ENCODE data around the gene RTN4RL2. TPM values are rescaled to one million over a fixed set of nuclear protein-coding genes. Genes with fewer than 3 reads are reported as not detected.

The RTN4RL2 gene
- total RNA-seq, 1 donor from 2014 or later, result not detected

DNA sequence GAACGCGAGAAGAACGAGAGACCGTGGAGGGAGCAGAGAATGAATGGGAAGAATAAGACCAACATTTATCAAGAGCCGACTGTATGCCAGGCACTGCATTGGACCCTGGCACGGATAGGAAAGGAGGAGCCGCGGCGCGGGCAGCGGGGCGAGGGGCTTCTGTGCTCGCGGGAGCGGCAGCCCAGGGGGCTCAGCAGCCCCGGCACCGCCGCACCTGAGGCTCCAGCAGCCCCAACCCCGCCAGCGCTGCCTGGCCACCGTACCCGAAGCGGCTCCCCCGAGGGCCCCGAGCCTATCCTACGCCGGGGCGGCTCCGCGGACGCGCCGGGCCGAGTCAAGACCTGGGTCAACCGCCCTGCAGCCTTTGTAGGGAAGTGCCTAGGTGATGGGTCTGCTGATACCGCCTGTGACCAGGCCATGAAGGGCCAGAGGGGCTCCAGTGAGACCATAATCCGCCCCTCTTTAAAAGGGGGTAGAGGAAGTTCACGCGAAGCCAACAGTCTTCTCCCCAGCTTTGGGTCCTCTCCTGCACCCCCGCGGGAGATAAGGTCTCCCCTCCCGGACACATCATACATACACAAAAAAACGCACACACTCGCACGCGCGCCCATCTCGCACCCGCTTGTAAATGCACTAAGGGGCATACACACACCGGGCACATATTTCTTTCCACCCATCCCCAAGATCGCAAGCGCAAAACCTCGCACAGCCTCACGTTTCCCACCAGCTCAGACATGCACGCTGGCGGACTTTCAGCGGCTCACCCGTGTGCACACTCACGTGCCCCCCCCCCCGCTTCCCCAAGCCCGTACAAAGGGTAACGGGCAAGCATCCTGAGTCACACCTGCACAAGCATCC is 935 bp upstream of the RTN4RL2 start:
- H3K27me3 Mint-ChIP-seq (ENCODE audit: low read depth), result peaks cover 52% of the 10 kb centered on the region
- H3K36me3 Mint-ChIP-seq (ENCODE audit: low read depth), result no peaks in the 10 kb centered on the region
- intact Hi-C loops (cut with micrococcal nuclease), result loop anchor here (5.0 kb wide), 1 partner anchor 1683 kb away; the partner anchor contains the start of gene FAM111A
- H3K27ac Mint-ChIP-seq, result no peak overlapping the region
- peaks cover 22% of the 10 kb centered on the region for H3K4me1 Mint-ChIP-seq (ENCODE audit: low read depth)
- no peaks in the 10 kb centered on the region for H3K9me3 Mint-ChIP-seq
- DNase-seq (ENCODE audit: low spot score), result no peak
- H3K4me3 Mint-ChIP-seq (ENCODE audit: low read depth), result peak overlapping the region; percentile 82

DNA sequence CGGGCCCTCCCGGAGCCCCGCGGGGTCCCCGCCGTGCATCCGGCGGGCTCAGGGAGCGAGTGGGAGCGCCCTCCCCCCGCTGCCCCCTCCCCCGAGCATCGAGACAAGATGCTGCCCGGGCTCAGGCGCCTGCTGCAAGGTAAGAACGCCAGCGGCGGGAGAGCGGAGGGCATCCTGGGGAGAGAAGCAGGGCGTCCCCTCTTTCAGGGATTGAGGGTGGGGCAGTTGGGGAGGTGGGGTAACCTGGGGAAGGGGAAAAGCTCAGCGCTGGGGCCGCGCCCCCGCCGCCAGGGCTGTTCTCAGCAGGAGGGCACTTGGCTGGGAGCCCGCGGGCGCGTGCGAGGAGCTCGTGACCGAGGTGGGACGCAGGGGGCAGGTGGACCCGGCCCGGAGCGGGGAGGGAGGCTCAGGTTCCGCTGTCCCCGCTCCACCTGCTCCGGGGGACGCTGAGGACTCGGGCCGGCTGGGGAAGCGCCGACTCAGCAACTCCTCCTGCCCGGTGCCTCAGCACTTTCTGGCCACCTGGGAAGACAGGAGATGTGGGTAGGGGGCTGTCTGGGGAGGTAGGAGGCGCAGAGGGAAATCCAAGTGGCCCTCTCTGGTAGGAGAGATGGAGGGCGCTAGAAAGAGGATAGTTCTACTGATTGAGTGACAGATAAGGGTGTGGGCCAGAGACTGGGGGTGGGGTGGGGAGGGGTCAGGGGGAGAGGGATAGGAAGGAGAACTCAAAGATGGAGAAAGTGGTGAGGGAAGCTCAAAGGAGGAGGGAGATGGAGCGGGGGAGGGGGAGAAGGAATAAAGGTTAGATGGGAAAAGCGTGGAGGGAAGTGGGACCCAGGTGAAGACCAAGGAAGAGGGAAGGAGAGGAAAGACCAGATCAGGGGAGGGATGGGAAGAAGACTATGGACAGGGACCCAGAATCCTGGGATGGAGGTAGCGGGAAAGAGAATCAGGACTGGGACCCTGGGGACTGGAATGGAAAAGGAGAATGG is 726 bp downstream of the RTN4RL2 start:
- peak overlapping the region; percentile 37 for H3K4me3 Mint-ChIP-seq (ENCODE audit: low read depth)
- peaks cover 22% of the 10 kb centered on the region for H3K4me1 Mint-ChIP-seq (ENCODE audit: low read depth)
- H3K36me3 Mint-ChIP-seq (ENCODE audit: low read depth), result no peaks in the 10 kb centered on the region
- peaks cover 48% of the 10 kb centered on the region for H3K27me3 Mint-ChIP-seq (ENCODE audit: low read depth)
- H3K9me3 Mint-ChIP-seq, result no peaks in the 10 kb centered on the region
- DNase-seq (ENCODE audit: low spot score), result no peak
- intact Hi-C loops (cut with micrococcal nuclease), result no loop called here
- H3K27ac Mint-ChIP-seq, result no peak overlapping the region

DNA sequence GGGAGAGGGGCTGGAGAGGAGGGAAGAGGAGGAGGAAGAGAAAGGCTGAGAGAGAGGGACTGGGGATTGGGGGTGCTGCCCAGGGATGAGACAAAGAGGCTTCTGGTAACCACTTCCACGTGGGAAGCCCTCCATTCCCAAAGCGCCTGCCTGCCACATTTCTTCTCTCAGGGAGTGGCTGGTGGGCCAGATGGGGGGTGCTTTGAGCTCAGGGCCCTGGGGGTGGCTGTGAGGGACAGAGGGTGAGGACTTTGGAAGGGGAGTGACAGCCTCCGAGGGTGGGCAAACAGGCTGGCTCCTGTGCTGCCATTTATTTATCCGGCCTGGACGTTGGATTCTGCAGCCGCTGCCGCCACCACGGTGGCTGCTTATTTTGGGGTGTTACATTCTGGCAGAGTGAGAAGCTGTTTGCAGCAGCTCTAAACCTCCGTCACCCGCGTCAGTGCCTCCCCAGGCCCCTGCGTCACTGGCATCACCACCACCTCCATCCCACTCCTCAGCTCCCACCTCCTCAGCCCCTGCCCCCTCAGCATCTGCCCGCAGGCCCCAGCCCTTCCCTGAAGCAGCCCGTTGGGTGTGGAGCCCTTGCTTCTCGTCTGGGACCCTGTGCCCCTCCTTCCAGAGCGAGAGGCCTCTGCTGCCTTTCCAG is 1.6 kb downstream of the RTN4RL2 start:
- DNase-seq (ENCODE audit: low spot score), result no peak
- Mint-ChIP-seq H3K36me3 (ENCODE audit: low read depth) (no peaks in the 10 kb centered on the region), H3K4me1 (ENCODE audit: low read depth) (peaks cover 21% of the 10 kb centered on the region), H3K27me3 (ENCODE audit: low read depth) (peaks cover 47% of the 10 kb centered on the region), H3K9me3 (no peaks in the 10 kb centered on the region), H3K27ac (no peak overlapping the region), H3K4me3 (ENCODE audit: low read depth) (peak overlapping the region; percentile 37)
- intact Hi-C loops (cut with micrococcal nuclease), result no loop called here

DNA sequence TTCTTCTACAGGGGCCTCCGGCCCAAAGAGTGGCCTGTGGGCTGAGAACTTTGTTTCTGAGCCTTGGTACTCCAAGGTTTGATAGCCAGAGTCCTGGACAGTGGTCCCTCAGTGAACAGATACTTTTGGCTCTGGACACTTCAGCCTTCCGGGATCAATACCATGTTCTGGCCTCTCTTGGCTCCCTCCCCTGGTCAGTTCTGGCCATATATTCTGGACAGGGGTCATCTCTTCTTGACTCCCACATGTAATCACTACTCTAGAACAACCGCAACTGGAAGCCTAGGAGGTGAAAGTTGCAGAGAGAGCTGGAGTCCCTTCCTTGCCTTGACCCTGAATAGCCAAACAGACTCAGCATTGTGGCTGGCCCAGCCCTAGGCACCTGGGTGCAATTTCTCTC is 2.3 kb downstream of the RTN4RL2 start:
- DNase-seq (ENCODE audit: low spot score), result no peak
- intact Hi-C loops (cut with micrococcal nuclease), result no loop called here
- no peak overlapping the region for H3K4me3 Mint-ChIP-seq (ENCODE audit: low read depth)

DNA sequence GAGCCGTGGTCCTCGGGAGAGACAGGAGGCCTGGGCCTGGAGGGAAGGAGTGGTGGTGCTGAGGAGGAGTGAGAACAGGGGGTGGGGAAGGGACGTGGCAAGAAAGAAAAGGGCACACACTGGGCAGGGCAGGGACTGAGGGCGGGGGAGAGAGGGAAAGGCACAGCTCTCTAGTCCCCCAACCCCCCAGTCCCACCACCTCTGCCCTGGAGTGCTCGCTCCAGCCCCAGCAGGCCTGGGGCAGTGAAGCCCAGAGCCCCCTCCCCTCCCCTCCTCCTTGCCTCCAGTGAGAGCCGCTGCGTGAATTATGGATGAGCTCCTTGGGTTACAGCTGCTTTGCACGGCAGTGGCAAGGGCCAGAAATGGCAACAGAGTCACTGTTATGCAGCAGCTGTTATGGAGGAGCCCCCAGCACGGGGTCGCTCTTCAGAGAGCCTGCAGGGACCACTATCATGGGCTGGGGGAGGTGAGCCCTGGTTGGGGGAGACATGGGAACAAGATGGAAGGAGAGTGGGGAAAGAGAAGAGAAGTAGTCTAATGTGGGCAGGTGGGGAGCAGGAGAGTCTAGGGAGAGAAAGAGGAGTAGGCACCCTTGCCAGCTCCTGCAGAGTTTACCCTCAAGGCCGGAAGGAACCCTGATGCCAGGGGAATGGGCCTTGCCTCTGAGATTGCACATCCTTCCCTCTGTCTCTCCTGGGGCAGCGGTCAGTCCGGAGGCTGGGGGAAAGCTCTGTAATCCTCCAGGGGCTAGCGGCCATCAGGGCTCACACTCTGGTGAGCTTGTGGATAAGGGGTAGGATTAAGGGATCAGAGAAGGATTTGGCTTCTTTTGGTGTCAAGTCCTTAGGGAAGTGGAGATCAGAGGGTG is 3.6 kb downstream of the RTN4RL2 start:
- intact Hi-C loops (cut with micrococcal nuclease), result no loop called here
- H3K27me3 Mint-ChIP-seq (ENCODE audit: low read depth), result peaks cover 40% of the 10 kb centered on the region
- no peak overlapping the region for H3K27ac Mint-ChIP-seq
- no peak for DNase-seq (ENCODE audit: low spot score)
- H3K36me3 Mint-ChIP-seq (ENCODE audit: low read depth), result no peaks in the 10 kb centered on the region
- H3K4me3 Mint-ChIP-seq (ENCODE audit: low read depth), result no peak overlapping the region
- H3K4me1 Mint-ChIP-seq (ENCODE audit: low read depth), result peaks cover 9% of the 10 kb centered on the region
- no peaks in the 10 kb centered on the region for H3K9me3 Mint-ChIP-seq

More for the DNA sequence above, 2.3 kb downstream of the RTN4RL2 start:
- Mint-ChIP-seq H3K9me3 (no peaks in the 10 kb centered on the region), H3K36me3 (ENCODE audit: low read depth) (no peaks in the 10 kb centered on the region), H3K27me3 (ENCODE audit: low read depth) (peaks cover 43% of the 10 kb centered on the region), H3K4me1 (ENCODE audit: low read depth) (peaks cover 17% of the 10 kb centered on the region), H3K27ac (no peak overlapping the region)

DNA sequence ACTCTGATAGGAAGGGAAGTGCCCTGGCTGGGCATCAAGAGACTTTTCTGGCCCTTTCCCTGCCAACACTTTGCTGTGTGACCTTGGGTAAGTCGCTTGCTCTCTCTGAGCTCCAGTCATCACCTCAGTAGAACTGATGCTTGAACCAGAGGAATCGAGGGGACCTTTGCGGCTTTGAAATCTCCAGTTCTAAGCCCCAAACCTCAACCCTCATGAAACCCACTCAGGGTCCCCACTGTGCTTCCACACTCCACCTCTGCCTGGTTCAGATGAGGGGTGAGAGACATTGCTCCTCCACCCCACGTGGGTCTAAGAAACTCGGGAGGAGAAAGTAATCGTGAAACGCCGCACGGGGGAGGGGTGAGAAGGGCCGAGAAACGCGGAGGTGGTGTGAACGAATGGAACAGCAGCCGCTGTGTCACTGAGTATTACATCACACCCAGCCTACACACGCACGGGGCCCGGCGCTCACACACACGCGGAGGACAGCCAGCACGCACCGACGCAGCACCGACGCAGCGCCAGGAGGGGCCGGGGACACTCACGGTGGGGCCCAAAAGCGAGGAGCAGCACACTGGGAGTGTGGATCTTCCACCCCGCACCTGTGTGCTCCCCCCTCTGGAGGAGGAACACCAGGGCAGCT is 4.3 kb downstream of the RTN4RL2 start:
- no peak overlapping the region for H3K4me3 Mint-ChIP-seq (ENCODE audit: low read depth)
- H3K4me1 Mint-ChIP-seq (ENCODE audit: low read depth), result peaks cover 4% of the 10 kb centered on the region
- H3K9me3 Mint-ChIP-seq, result no peaks in the 10 kb centered on the region
- DNase-seq (ENCODE audit: low spot score), result no peak
- intact Hi-C loops (cut with micrococcal nuclease), result no loop called here
- H3K27me3 Mint-ChIP-seq (ENCODE audit: low read depth), result peaks cover 35% of the 10 kb centered on the region
- H3K36me3 Mint-ChIP-seq (ENCODE audit: low read depth), result no peaks in the 10 kb centered on the region
- H3K27ac Mint-ChIP-seq, result no peak overlapping the region

DNA sequence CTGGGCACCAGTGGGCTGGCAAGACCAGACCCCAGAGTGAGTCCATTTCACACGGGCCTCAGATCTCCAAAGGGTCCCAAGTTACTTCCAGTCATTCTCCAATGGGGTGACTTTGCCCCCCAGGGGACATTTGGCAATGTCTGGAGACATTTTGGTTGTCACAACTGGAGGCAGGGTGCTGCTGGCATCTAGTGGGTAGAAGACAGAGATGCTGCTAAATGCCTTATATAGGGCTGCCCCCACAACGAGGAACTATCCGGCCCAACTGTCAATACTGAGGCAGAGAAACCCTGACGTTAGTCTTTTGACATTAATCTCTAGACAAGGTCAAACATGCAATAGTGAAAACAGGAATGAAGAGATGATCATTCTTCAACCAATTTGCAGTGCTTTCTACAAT is 6.4 kb downstream of the RTN4RL2 start:
- no peaks in the 10 kb centered on the region for H3K36me3 Mint-ChIP-seq (ENCODE audit: low read depth)
- H3K9me3 Mint-ChIP-seq, result no peaks in the 10 kb centered on the region
- no peak for DNase-seq (ENCODE audit: low spot score)
- no peak overlapping the region for H3K27ac Mint-ChIP-seq
- H3K27me3 Mint-ChIP-seq (ENCODE audit: low read depth), result peaks cover 22% of the 10 kb centered on the region
- intact Hi-C loops (cut with micrococcal nuclease), result no loop called here
- H3K4me3 Mint-ChIP-seq (ENCODE audit: low read depth), result no peak overlapping the region
- no peaks in the 10 kb centered on the region for H3K4me1 Mint-ChIP-seq (ENCODE audit: low read depth)

DNA sequence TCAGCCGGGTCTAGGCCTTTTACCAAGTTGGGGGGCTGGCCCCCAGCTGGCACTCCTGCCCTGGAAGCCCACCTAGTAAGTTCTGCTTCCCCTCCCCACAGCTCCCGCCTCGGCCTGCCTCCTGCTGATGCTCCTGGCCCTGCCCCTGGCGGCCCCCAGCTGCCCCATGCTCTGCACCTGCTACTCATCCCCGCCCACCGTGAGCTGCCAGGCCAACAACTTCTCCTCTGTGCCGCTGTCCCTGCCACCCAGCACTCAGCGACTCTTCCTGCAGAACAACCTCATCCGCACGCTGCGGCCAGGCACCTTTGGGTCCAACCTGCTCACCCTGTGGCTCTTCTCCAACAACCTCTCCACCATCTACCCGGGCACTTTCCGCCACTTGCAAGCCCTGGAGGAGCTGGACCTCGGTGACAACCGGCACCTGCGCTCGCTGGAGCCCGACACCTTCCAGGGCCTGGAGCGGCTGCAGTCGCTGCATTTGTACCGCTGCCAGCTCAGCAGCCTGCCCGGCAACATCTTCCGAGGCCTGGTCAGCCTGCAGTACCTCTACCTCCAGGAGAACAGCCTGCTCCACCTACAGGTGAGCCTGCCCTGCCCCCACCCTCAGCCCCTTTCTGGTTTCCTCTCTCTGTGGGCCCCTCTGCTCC is 7.3 kb downstream of the RTN4RL2 start:
- no peaks in the 10 kb centered on the region for H3K4me1 Mint-ChIP-seq (ENCODE audit: low read depth)
- H3K27me3 Mint-ChIP-seq (ENCODE audit: low read depth), result peaks cover 13% of the 10 kb centered on the region
- intact Hi-C loops (cut with micrococcal nuclease), result no loop called here
- no peak overlapping the region for H3K4me3 Mint-ChIP-seq (ENCODE audit: low read depth)
- H3K27ac Mint-ChIP-seq, result no peak overlapping the region
- DNase-seq (ENCODE audit: low spot score), result no peak
- H3K9me3 Mint-ChIP-seq, result no peaks in the 10 kb centered on the region
- no peaks in the 10 kb centered on the region for H3K36me3 Mint-ChIP-seq (ENCODE audit: low read depth)

DNA sequence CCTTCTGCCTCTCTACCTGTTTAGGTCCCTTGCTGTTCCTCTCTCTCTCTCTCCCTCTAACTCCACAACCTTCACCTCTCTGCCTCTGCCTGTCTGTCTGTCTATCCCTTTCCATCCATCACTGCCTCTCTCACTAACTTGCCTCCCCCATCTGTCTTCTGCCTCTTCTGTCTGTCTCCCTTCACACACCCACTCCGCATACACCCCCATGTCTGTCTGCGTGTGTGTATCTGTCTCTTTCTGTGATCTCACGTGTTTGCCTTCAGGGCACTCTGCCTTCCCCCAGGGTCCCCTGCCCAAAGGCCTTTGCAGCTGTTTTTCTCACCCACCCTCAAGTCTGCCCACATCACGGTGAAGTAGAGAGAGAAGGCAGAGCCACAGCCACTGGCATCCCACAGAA is 7.9 kb downstream of the RTN4RL2 start:
- DNase-seq (ENCODE audit: low spot score), result no peak
- Mint-ChIP-seq H3K4me1 (ENCODE audit: low read depth) (no peaks in the 10 kb centered on the region), H3K4me3 (ENCODE audit: low read depth) (no peak overlapping the region), H3K36me3 (ENCODE audit: low read depth) (no peaks in the 10 kb centered on the region), H3K9me3 (no peaks in the 10 kb centered on the region), H3K27ac (no peak overlapping the region), H3K27me3 (ENCODE audit: low read depth) (peaks cover 10% of the 10 kb centered on the region)
- intact Hi-C loops (cut with micrococcal nuclease), result no loop called here

DNA sequence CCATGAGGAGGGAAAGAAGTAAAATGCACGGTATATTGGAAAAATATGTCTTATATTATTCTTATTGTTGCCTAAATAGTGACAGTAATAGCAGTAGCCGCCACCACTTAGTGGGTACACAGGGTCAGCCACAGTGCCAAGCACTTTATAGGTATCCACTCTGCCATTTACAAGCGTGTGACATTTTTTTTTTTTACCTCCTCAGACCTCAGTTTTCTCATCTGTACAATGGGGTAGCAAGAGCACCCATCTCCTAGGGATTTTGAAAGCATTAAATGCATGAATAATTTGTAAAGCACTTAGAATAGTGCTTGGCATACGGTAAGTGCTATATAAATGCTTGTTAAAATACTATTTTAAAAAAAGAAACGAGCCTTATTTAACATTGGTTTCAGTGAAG is 8.9 kb downstream of the RTN4RL2 start:
- H3K9me3 Mint-ChIP-seq, result no peaks in the 10 kb centered on the region
- peaks cover 6% of the 10 kb centered on the region for H3K4me1 Mint-ChIP-seq (ENCODE audit: low read depth)
- DNase-seq (ENCODE audit: low spot score), result no peak
- intact Hi-C loops (cut with micrococcal nuclease), result no loop called here
- H3K4me3 Mint-ChIP-seq (ENCODE audit: low read depth), result no peak overlapping the region
- no peaks in the 10 kb centered on the region for H3K36me3 Mint-ChIP-seq (ENCODE audit: low read depth)
- H3K27me3 Mint-ChIP-seq (ENCODE audit: low read depth), result peaks cover 10% of the 10 kb centered on the region
- H3K27ac Mint-ChIP-seq, result no peak overlapping the region

DNA sequence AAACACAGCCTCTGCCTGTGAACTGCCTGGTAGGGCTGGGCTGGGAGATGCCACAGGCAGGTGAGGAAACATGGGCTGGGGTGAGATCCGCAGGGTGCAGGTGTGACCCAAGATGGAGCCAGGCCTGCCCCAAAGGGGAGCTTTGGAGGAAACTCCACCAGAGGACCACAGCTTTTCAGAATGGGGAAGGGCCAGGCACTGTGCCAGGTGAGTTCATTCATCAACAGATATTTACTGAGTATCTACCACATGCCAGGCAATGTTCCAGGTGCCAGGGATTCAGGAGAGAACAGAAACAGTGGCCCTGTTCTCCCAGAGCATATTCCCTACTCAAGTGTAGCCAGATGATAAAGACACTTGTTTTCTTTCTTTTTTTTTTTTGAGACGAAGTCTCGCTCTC is 11.2 kb downstream of the RTN4RL2 start:
- peaks cover 15% of the 10 kb centered on the region for H3K4me1 Mint-ChIP-seq (ENCODE audit: low read depth)

More for the DNA sequence above, 11.2 kb downstream of the RTN4RL2 start:
- H3K27me3 Mint-ChIP-seq (ENCODE audit: low read depth), result peaks cover 19% of the 10 kb centered on the region
- intact Hi-C loops (cut with micrococcal nuclease), result no loop called here
- H3K9me3 Mint-ChIP-seq, result no peaks in the 10 kb centered on the region
- no peak overlapping the region for H3K27ac Mint-ChIP-seq
- no peak for DNase-seq (ENCODE audit: low spot score)
- no peak overlapping the region for H3K4me3 Mint-ChIP-seq (ENCODE audit: low read depth)
- H3K36me3 Mint-ChIP-seq (ENCODE audit: low read depth), result no peaks in the 10 kb centered on the region

Measured in activated T-helper 2 cell treated with anti-CD3 and anti-CD28 coated beads, Interferon-gamma antibody, Interleukin-2, Interleukin-4, amounts not matched to agents 10 μg/mL and 5 μg/mL and 100 μg/mL, durations not matched to agents 14 hours and 24 hours and 36 hours (primary cell).